ENCODE measurements around the gene HIKESHI.

DNA sequence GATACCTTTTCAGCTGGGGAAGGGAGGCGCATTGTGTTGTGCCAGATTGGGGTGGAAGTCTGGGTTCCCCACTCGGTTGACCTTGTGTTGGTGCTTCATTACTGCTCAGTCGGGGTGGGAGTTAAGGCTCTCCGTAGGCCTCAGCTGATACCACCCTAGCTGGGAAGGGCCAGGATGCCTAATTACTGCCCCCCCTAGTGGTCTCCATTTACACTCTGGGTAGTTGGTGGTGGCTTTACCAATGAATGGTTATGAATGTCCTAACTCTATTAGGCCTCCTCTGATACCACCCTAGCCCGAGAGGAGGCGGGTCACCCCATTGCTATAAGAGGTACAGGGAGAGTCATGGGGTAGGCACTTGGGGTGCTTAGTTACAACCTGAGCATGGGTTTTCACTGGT, 27.5 kb upstream of the HIKESHI start:
- TF ChIP-seq POLR2A (IDR thresholded peaks at IDR 0.05): no peak
- TF ChIP-seq, protein P1, sequence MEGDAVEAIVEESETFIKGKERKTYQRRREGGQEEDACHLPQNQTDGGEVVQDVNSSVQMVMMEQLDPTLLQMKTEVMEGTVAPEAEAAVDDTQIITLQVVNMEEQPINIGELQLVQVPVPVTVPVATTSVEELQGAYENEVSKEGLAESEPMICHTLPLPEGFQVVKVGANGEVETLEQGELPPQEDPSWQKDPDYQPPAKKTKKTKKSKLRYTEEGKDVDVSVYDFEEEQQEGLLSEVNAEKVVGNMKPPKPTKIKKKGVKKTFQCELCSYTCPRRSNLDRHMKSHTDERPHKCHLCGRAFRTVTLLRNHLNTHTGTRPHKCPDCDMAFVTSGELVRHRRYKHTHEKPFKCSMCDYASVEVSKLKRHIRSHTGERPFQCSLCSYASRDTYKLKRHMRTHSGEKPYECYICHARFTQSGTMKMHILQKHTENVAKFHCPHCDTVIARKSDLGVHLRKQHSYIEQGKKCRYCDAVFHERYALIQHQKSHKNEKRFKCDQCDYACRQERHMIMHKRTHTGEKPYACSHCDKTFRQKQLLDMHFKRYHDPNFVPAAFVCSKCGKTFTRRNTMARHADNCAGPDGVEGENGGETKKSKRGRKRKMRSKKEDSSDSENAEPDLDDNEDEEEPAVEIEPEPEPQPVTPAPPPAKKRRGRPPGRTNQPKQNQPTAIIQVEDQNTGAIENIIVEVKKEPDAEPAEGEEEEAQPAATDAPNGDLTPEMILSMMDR (IDR thresholded peaks at IDR 0.05): no peak
